GM21529 (cell line): ENCODE measurements around the gene CNTNAP5.

Experiments used
- ATAC-seq: cut with Tn5 transposase; IDR thresholded peaks from one replicate; pipeline ENCODE4 v1.9.1; 2021; ENCODE audit not compliant: unreplicated experiment

Gene CNTNAP5

DNA sequence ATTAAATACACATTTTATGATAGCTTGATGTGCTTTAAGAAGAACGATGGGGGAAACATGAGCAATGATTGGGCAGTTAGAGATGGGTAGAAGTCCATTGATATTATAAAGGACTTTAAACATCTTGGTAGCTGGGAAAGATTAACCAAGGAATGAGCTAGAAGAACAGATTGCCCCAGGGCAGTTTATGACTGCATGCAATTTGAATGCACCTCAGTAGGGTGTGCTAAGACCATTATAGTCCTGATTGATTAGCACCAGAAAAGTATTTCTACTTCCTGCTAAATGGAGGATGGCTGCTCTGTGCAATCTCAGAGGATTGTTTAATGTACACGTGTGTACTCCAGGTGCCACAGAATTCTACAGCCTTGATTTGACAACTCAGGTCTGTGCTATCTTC lies 641.9 kb downstream of the CNTNAP5 start:
- ATAC-seq = no peak

DNA sequence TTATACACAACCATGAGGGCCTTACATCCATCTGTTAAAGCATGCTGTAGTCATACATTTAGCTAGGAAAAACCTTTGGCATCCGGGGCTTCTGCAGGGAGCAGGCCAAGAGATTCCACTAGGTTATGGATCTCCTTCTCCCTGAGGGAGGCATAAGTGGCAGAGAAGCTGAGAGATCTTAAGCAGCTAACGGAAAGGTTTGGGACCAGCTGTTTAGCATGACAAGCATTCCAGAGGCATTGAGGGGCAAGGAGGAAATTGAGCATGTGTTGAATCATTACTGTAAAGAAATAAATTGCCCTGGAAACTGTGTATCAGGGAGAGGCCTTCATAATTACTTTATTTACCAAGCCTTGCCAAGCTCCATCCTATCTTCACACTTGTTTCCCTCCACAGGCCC lies 643.1 kb downstream of the CNTNAP5 start:
- ATAC-seq = no peak

DNA sequence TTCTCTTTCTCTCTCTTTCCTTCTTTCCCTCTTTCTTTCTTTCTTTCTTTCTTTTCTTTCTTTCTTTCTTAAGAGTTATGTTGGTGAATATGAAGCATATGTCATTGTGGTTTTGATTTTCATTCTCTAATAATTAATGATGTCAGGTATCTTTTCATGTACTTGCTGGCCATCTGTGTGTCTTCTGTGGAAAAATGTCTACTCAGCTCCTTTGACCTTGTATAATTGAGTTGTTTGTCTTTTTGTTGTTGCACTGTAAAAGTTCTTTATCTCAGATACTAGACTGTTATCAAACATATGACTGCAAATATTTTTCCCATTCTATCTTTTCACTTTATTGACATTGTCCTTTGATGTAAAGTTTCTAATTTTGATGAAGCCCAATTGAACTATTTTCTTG lies 645.1 kb downstream of the CNTNAP5 start:
- ATAC-seq = no peak

DNA sequence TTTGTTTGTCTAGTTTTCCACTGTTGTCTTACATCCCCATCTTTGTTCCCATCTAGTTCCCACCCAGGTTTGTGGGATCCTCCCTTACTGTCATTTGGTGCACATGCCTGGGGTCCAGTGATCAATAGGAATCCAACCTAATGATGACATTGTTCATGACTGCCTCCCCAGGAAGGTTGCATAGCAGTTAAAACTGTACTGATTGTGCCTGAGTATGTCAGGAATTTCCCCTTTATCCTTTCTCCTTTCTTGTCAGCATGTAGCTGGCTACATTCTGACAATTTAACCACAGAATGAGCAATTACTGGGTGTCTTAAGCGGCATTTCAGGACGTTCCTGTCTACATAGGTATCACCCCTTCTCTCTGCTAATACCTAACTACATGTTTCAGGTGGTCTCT lies 653.0 kb downstream of the CNTNAP5 start:
- ATAC-seq = no peak

DNA sequence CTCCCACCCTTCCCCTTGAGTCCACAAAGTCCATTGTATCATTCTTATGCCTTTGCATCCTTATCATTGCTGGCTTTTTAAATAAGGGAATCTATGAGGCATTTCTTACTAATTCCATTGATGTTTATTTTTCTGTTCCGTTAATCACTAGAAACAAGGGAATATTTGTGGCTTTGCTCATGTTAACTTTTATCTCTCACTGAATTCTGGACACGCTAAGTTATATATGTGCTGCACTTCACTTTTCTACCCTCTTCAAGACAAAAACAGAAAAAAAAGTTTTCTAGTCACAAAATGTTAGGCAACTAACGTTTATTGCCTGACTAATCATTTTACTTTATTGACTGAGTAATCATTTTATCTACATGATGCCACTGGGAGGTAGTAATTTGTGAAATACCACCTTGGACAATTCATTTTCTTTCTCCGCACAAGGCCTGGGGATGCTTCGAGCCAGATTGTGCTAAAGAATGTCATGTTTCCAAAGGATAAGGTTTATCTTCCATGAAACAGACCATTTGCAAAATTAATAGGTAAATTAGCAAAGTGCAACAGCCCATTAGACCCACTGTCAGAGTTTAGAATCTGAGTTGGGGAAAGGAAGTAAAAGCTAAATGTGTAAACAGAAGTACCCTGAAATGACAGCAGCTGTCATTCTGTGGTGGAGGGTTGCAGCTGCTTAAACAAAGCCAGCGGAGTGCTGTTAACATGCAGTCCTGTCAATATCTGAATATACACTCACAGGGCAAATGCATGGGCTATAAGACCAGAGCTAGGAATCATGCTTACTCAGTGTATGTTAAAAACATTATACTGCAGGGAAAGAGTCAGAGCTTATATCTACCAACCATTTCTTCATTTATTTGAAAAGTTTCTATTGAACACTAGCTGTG lies 658.7 kb downstream of the CNTNAP5 start:
- ATAC-seq = no peak

DNA sequence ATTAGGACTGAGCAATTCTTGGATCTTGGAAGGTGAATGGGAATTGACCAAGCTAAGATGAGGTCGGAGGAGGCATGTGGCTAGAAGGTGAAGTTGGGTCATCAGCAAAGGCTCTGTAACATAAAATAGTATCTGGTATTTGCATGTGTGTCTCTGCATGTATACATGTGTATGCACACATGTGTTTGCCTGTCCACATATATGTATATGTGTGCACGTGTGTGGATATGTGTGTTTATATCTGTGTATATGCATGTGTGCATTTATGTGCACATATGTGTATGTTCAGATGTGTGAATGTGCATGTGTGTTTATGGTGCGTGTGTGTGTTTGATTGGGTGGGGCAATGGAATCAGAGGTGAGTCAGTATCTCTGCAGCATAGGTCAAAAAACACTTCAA lies 664.3 kb downstream of the CNTNAP5 start:
- no peak for ATAC-seq

DNA sequence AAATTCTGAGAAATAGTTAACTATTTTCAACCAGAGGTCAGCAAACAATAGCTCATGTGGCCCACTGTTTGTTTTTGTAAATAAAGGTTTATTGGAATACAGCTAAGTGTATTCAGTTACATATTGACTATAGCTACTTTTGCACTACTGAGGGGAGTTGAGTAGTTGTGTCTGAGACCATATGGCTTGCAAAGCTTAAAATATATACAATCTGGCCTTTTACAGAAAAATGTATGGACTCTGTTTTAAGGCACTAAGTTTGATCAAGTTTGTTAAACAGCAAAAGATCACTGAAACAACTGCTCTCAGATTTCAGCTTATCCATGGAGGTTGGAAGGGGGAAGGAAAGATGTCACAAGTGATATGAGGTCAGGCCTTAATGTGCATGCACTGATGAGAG lies 667.1 kb downstream of the CNTNAP5 start:
- ATAC-seq = no peak

DNA sequence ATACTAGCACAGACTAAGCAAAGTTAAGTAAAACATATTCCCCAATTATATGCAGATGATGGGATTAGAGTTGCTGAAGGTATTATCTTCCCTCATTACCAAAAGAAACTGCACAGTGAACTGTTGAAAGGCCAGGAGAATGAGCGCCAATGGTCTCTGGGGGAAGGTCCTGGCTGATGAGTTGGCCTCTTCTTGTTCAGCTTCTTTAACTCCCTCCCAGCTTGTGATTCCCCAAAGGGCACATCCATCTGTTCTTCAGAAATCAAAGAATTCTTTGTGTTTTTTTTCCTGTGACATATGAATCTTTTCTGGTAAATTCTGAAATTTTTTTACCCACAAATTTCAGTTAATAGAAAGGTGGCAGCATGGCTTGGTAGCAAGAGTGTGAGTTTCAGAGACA lies 667.6 kb downstream of the CNTNAP5 start:
- no peak for ATAC-seq

DNA sequence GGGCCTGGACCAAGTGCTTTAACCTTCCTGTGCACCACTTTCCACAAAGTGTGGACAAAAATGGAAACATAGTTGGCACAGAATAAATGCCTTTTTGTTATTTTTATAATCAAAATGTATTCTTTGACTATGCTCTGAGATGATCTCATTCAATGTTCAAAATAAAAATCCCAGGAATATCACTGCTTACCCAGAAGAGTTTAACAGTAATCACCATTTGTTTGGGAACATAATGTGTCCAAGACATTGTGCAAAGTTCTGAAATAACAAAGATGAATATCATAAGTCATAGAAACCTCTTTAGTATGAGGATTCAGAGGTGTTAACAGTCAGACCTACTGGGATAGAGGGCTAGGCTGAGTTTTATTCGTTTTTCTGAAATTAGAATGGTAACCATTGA lies 668.1 kb downstream of the CNTNAP5 start:
- ATAC-seq = no peak

DNA sequence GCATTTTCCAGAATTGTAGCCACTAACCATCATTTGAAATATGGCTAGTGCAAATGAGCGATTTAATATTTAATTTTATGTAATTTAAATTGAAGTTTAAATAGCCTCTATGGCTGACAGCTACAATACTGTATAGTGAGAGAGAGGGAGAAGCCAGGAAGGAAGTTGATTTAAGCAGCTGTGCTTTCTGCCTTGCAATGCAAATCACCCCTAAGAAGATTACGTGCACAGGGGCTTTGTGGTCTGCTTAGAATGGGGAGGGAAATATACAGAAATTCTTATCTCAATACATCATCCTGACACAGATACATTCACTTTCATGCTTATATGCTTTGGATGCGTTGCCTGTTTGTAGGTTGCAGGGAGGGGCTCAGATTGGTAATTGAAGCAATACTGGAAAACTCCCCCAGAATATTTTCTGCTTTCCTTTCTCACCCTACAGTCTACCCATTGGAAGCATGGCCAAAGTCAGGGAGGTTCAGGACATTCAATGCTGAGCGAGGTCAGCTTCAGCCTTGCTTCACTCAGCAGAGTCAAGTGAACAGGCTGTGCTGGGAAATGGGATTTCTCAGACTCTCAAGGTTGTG lies 674.0 kb downstream of the CNTNAP5 start:
- no peak for ATAC-seq

DNA sequence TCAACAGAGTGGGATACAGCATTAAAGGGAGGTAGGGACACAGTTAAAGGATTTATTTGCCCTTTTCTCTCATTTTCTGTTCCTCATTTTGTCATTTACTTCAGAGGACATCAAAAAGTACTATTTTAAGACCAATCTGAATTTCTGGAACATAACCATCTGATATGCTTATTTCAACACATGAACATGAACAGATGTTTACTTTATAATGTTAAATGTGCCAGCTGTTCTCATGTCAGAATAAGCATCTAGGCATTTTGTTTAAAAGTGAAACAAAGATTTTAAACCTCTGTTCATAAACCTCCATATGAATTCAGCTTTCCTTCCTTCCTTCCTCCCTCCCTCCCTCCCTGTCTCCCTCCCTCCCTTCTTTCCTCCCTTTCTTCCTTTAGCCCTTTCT lies 677.7 kb downstream of the CNTNAP5 start:
- ATAC-seq = no peak

DNA sequence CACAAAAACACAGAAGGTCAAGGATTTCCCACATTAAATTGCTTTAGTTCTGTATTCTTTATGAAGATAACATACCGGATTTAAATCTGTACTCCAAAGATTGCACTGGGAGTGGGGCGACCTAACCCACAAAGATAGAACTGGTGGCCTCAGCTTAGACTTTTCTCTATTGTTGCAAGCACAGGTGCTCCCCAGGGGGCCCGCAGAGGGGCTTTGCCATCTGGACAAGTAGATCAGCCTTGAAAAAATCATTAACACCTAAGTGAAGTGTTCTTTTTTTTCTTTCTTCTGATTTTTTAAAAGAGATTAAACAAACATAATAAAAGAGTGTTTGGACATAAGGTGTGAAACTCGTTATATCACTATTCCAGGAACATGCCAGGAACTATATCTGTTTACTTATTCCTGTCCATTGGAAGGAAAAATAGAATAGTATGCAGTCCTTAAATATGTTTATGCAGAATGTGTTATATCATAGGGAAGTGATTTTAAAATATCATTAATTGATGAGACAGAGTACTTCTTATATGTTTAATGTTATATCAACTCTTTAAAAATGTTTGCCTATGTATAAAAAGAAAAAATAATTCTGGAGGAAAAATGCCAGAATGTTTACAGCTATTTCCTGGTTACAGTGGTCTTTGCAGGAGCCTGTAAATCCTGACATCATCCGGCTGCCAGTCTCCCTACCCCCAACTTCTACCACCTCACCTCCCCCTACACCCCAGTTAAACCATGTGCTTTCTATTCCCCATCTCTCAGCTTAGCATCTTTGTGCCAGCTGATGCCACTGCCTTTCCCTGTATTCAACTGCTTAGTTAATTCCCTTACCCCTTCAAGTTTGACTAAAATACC lies 679.2 kb downstream of the CNTNAP5 start:
- no peak for ATAC-seq

DNA sequence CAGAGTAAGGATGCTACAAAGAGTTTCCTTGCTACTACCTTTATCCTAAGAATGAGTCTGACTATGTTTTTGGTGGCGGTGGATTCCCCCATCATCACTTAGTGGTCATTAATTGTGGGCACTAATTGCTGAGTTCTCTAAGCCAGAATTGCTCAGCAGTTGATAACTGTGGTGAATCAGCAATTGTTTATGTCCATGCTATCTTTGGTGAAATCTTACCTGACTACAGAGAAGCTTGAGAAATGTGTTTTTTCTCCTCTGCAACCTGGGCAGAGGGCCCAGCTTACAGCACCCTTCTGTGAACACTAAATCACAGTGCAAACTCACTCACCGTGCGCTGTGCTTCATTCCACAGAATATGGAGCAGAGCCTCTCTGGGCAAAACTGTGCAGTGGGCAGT lies 683.6 kb downstream of the CNTNAP5 start:
- ATAC-seq = no peak

DNA sequence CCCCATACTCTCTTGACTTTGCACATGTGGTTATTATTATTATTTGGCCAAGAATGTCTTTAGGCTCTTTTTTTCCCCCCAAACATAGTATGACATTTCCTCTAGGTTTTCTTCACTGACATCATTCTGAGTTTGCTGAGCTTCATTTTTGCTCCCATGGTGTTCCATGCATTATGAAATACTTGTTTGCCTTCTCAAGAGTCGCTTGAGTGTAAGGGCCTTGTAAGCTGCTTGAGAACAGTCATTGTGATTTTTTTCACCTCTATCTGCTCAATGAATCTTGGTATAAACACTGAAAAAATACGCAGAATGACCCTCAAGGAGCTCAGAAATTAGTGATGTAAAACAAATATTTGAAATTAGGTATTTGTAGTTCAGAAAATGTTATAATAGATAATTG lies 688.9 kb downstream of the CNTNAP5 start:
- no peak for ATAC-seq

DNA sequence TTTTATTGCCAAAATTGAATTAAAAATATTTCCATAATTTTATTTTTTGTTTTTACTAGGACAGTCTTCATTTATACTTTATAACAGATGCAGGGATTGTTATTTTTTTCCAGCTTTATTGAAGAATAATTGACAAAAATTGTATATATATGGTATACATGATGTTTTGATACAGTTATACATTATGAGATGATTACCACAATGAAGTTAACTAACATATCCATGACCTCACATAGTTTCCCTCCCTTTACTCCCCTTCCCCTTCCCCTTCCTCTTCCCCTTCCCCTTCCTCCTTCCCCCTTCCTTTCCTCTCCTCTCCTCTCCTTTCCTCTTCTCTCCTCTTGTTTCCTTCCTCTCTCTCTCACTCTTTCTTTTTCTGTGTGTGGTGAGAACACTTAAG lies 700.1 kb downstream of the CNTNAP5 start:
- no peak for ATAC-seq

DNA sequence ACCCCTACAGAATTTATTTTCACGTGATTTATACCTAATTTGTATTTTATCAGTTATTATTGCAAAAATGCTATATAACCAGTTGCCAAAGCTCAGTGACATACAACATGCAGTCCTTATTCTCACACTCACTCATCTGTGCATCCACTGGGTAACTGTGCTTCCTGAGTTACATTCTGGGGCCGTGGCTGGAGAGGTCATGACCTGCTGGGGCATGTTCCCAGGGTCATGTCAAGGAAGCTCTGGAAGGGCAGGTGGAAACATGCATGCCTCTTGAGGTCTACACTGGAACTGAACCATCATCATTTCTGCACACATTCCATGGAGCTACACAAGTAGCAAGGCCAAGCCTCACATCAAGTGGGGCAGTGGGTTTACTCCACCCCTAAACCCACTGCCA lies 715.5 kb downstream of the CNTNAP5 start:
- ATAC-seq = no peak

DNA sequence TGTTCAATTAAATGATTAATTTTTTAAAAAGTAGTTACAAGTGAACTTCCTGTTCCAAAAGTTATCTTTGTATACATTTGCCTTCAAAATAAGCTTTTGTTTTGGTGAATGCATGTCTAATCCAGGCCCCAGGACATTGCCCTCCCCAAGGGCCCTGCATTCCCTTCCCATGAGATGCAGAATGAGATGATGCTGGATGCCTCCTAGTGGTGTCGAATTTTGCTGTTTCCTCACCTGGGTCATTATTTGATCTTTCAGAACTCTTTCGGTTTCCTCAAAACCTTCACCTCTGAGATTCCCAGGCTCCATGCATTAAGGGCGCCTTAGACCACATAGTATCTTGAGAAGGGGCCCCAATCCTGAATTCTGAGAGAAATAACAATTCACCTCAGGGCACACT lies 728.8 kb downstream of the CNTNAP5 start:
- ATAC-seq = no peak

DNA sequence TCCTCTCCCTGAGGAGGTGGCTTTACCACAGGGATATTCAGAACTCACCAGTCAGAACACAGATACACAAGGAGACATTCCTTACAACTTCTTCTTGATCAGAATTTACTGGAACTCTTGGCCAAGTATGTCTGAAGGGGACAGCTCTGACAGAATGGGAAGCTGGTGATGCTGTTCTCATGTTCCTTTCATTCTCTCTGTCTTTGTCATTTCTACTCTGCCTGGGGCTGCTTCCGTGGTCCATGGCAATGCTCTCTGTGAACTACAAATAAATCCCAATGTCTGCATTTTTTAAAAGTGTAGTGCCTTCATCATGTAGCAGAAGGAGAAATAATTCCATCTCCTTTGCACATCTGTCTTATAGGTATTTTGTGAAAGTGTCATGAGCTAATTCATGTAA lies 730.3 kb downstream of the CNTNAP5 start:
- no peak for ATAC-seq

DNA sequence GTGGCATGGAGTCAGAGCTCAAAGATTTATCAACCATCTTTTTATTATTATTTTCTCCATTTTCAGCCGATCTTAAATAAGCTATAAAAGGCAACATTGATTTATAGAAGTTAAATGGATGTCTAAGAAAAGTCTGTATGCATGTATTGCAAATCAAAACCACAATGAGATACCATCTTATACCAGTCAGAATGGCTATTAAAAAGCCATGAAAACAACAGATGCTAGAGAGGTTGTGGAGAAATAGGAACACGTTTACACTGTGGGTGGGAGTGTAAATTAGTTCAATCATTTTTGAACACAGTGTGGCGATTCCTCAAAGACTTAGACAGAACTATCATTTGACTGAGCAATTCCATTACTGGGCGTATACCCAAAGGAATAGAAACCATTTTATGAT lies 731.0 kb downstream of the CNTNAP5 start:
- no peak for ATAC-seq

DNA sequence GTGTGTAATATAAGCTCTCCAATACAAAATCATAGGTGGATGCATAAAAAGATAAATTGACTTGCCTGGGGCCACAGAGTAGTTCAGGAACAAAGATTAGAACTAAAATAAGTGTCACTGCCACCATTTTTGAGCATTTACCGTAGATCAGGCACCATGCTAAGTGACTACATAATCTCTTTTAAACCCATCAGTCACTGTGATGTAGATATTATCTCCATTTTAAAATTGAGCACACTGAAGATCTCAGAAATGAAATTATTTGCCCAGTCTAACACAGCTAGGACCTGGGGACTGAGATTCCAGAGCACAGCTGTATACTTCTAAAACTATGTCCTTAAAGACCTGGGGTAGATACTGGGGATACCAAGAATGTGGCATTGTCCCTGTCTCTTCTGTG lies 737.3 kb downstream of the CNTNAP5 start:
- no peak for ATAC-seq

DNA sequence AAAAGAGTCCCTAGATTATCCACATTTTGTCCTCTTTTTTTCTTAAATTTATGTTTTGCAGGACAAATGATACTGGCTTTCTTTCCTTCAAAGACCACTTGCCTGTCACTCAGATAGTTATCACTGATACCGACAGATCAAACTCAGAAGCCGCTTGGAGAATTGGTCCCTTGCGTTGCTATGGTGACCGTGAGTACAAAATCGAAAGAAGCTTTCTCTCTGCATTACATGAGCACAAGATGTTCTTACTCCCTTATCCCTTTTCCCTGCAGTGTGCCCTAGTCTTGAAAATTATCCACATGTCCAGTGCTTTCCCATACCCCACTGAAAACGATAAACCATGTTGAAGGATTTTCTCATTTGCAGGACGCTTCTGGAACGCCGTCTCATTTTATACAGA lies 738.5 kb downstream of the CNTNAP5 start:
- no peak for ATAC-seq

DNA sequence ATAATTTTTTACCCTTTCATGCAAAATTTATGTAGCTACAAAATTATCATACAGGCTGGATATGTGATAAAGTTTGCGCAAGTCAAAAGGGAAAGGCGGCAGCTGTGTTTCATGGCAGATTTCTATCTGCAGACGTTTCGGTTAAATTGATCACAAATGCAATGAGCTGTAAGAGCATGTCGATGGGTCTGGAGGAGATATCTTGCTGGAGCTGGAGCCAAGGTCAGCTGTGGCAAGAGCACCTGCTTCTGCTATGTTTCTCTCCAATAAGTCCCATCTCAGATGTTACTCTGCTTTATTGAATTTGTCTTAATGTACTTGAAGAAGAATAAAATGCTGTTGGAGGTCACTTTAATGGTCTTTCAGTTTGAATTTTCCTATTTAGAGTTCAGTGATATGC lies 749.7 kb downstream of the CNTNAP5 start:
- no peak for ATAC-seq
